PC-9 (cell line): ENCODE data around the gene PRKG1. TPM values are rescaled to one million over a fixed set of nuclear protein-coding genes. Genes with fewer than 3 reads are reported as not detected.

Experiments
- BruUV-seq: library from RNA; stranded (reverse); fragments of 400-500 nt; replicated peaks from 2 replicates; lab custom pipeline; 2021; lab: Mats Ljungman, UMichigan
- CTCF ChIA-PET: fragments of 300-600 bp; sonication (Branson Sonifier 250); formaldehyde crosslinking; loops from one replicate; lab custom pipeline; 2022; ENCODE audit warnings: antibody characterized with exemption; lab: Charles Lee
- POLR2A ChIA-PET: fragments of 300-600 bp; sonication (Branson Sonifier 250); formaldehyde crosslinking; loops from one replicate; lab custom pipeline; 2022; ENCODE audit warnings: antibody characterized with exemption; ENCODE audit not compliant: unreplicated experiment; lab: Charles Lee
- DNase-seq, 2 experiments: peaks; one replicate each; pipeline versions ENCODE4 v3.0.0 to v3.0.0-alpha.2; 2015 to 2022; ENCODE audit warnings: mixed read lengths in 1 of 2
- H2AFZ ChIP-seq: fragments of 200-600 bp; sonication (generic); 2 replicates; pipeline ENCODE4 v1.8.1; 2017; ENCODE audit warnings: antibody characterized with exemption
- H3F3A ChIP-seq: fragments of 200-600 bp; sonication (generic); 2 replicates; pipeline ENCODE4 v1.8.1; 2017; ENCODE audit warnings: antibody characterized with exemption, mild to moderate bottlenecking, low read depth; ENCODE audit not compliant: insufficient read depth
- H3K27ac ChIP-seq: fragments of 200-600 bp; sonication (generic); 2 replicates; pipeline ENCODE4 v1.6.1; 2016; ENCODE audit warnings: mixed run types
- H3K27me3 ChIP-seq: fragments of 200-600 bp; sonication (generic); 2 replicates; pipeline ENCODE4 v1.6.1; 2016; ENCODE audit warnings: low read depth, mixed run types; ENCODE audit not compliant: insufficient read depth
- H3K36me3 ChIP-seq: fragments of 200-600 bp; sonication (generic); 2 replicates; pipeline ENCODE4 v1.6.1; 2016; ENCODE audit warnings: low read depth, mixed run types
- H3K4me1 ChIP-seq: fragments of 200-600 bp; sonication (generic); replicated peaks from 2 replicates; pipeline ENCODE4 v1.6.1; 2016; ENCODE audit warnings: mixed run types; ENCODE audit not compliant: insufficient read depth
- H3K4me2 ChIP-seq: fragments of 200-600 bp; sonication (generic); 2 replicates; pipeline ENCODE4 v1.6.1; 2017; ENCODE audit warnings: mixed run types
- H3K4me3 ChIP-seq: fragments of 200-600 bp; sonication (generic); 2 replicates; pipeline ENCODE4 v1.6.1; 2016; ENCODE audit warnings: mixed run types
- H3K79me2 ChIP-seq: fragments of 200-600 bp; sonication (generic); 2 replicates; pipeline ENCODE4 v1.6.1; 2017; ENCODE audit warnings: low read depth, mixed run types
- H3K9me2 ChIP-seq: fragments of 200-600 bp; sonication (generic); 2 replicates; pipeline ENCODE4 v1.8.1; 2017; ENCODE audit warnings: mild to moderate bottlenecking; ENCODE audit not compliant: insufficient read depth
- H3K9me3 ChIP-seq: fragments of 200-600 bp; sonication (generic); 2 replicates; pipeline ENCODE4 v1.8.1; 2016; ENCODE audit warnings: low read depth; ENCODE audit not compliant: insufficient read depth
- H4K20me1 ChIP-seq: fragments of 200-600 bp; sonication (generic); 2 replicates; pipeline ENCODE4 v1.8.1; 2017; ENCODE audit not compliant: insufficient read depth
- EZH2 ChIP-seq: fragments of 200-600 bp; sonication (generic); IDR thresholded peaks from 2 replicates; pipeline ENCODE4 v1.8.0; 2017; ENCODE audit warnings: antibody characterized with exemption, low read depth
- intact Hi-C: fragments of 100-400 bp; cut with micrococcal nuclease; formaldehyde crosslinking; loops from one replicate; pipeline ENCODE4 v1.10.0; 2022; ENCODE audit not compliant: unreplicated experiment
- total RNA-seq: library from RNA; stranded (reverse); gene quantifications from 2 replicates; pipeline ENCODE4 v1.2.3, GENCODE V29; 2021
- TF ChIP-seq, protein P1 (sequence below): fragments of 200-600 bp; sonication (generic); conservative IDR thresholded peaks from 2 replicates; pipeline ENCODE4 v1.6.1; 2017; ENCODE audit warnings: mixed run types, antibody characterized with exemption, mild to moderate bottlenecking, moderate library complexity

Gene PRKG1
- total RNA-seq, 1 experiment from 2014 or later = 0.70 TPM

DNA sequence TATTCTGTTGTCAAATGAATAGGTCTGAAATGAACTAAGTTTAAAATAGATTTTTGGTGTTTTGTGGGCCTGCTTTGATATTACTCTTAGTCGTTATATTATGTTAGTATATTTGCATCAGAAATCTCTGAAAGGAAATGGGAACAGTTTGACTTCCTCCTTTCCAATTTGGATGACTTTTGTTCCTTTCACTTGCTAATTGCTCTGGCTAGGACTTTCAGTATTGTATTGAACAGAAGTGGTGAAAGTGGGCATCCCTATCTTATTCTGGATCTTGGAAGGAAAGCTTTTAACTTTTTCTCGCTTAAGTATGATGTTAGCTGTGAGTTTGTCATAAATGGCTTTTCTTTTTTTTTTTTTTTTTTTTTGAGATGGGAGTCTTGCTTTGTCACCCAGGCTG is 966.2 kb downstream of the PRKG1 start:
- no peak for DNase-seq
- Histone ChIP-seq H3K4me2 (no peak overlapping the region), H2AFZ (no peak overlapping the region), H3K36me3 (no peaks in the 10 kb centered on the region), H3K27ac (no peak overlapping the region), H3K9me2 (no peaks in the 10 kb centered on the region; the same call in 1 of the 2 replicates), H3K9me3 (no peaks in the 10 kb centered on the region), H3F3A (no peaks in the 10 kb centered on the region), H3K27me3 (no peaks in the 10 kb centered on the region), H4K20me1 (no peaks in the 10 kb centered on the region), H3K79me2 (no peaks in the 10 kb centered on the region), H3K4me3 (no peak overlapping the region), H3K4me1 (no peaks in the 10 kb centered on the region)
- POLR2A ChIA-PET = no interaction called here
- intact Hi-C loops = no loop called here
- CTCF ChIA-PET = no interaction called here
- TF ChIP-seq, protein P1, sequence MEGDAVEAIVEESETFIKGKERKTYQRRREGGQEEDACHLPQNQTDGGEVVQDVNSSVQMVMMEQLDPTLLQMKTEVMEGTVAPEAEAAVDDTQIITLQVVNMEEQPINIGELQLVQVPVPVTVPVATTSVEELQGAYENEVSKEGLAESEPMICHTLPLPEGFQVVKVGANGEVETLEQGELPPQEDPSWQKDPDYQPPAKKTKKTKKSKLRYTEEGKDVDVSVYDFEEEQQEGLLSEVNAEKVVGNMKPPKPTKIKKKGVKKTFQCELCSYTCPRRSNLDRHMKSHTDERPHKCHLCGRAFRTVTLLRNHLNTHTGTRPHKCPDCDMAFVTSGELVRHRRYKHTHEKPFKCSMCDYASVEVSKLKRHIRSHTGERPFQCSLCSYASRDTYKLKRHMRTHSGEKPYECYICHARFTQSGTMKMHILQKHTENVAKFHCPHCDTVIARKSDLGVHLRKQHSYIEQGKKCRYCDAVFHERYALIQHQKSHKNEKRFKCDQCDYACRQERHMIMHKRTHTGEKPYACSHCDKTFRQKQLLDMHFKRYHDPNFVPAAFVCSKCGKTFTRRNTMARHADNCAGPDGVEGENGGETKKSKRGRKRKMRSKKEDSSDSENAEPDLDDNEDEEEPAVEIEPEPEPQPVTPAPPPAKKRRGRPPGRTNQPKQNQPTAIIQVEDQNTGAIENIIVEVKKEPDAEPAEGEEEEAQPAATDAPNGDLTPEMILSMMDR = no peak
- TF ChIP-seq EZH2 = no peak
- no TSS peak for BruUV-seq

DNA sequence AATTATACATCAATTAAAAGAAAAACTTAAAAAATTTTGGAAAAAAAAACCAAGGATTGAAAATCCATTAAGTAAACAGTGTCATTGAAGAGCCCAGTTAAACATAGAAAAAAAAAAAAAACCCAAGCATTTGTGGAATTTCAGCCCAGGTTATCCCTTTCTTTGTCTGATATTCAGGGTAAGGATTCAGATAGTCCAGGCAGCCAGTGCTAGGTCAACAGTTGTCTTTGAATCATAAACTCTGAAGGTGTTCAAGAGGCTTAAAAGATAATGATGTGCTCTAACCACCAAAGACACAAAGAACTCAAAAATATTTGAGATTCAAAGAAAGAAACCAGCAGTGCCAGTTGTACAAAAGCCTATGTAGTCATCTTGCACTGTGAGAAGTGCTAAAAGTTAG is 969.5 kb downstream of the PRKG1 start:
- Histone ChIP-seq H3K9me3 (no peaks in the 10 kb centered on the region), H3K4me3 (no peak overlapping the region), H2AFZ (no peak overlapping the region), H3K36me3 (no peaks in the 10 kb centered on the region), H3K4me1 (no peaks in the 10 kb centered on the region), H3K27ac (no peak overlapping the region), H3K4me2 (no peak overlapping the region), H3K9me2 (no peaks in the 10 kb centered on the region; the same call in 1 of the 2 replicates), H3K79me2 (no peaks in the 10 kb centered on the region), H3K27me3 (no peaks in the 10 kb centered on the region), H3F3A (no peaks in the 10 kb centered on the region), H4K20me1 (no peaks in the 10 kb centered on the region)
- ChIA-PET POLR2A (no interaction called here), CTCF (no interaction called here)
- no peak for TF ChIP-seq EZH2
- TF ChIP-seq, protein P1 = no peak
- no peak for DNase-seq
- intact Hi-C loops = no loop called here
- no TSS peak for BruUV-seq

DNA sequence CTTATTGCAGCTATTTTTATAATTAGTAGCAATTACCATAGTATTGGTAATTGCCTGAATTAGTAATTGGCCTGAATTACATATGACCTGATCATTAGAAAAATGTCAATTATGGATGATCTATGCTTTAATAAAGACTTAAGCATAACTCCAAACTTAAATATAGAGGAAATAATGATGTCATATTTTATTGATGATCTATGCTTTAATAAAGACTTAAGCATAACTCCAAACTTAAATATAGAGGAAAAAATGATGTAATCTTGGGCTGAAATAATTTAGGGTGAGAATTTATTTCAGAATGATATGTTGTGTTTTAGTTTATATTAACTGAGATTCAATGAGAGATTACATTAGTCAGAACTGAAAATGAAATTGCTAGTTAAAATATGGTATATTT is 973.8 kb downstream of the PRKG1 start:
- no peaks in the 10 kb centered on the region for H4K20me1 ChIP-seq
- H3K9me2 ChIP-seq = no peaks in the 10 kb centered on the region
- H3F3A ChIP-seq = no peaks in the 10 kb centered on the region
- POLR2A ChIA-PET = no interaction called here
- no peak overlapping the region for H3K27ac ChIP-seq
- CTCF ChIA-PET = no interaction called here
- no peak overlapping the region for H2AFZ ChIP-seq
- intact Hi-C loops = no loop called here
- no peaks in the 10 kb centered on the region for H3K79me2 ChIP-seq
- no peaks in the 10 kb centered on the region for H3K36me3 ChIP-seq
- BruUV-seq = no TSS peak
- no peaks in the 10 kb centered on the region for H3K27me3 ChIP-seq
- no peaks in the 10 kb centered on the region for H3K9me3 ChIP-seq
- H3K4me1 ChIP-seq = peaks cover 5% of the 10 kb centered on the region; the same call in 1 of the 2 replicates
- H3K4me3 ChIP-seq = no peak overlapping the region
- H3K4me2 ChIP-seq = no peak overlapping the region
- TF ChIP-seq, protein P1 = no peak
- no peak for TF ChIP-seq EZH2
- no peak for DNase-seq
